Choroid plexus epithelial cell (primary cell): ENCODE data around the gene RGS4.
"Not testable (repeated sequence)": the region's sequence is repeated elsewhere in the genome, so short reads cannot be mapped to it uniquely, and the experiment has no call there.

Experiments
- DNase-seq: peaks from one replicate; pipeline ENCODE4 v3.0.0-alpha.2; 2010; ENCODE audit warnings: low read depth
- H3K4me3 ChIP-seq: 2 replicates; pipeline ENCODE4 v1.5.1; 2011; ENCODE audit warnings: low read depth, mild to moderate bottlenecking, control low read depth, low read length, moderate library complexity
- TF ChIP-seq, protein P1 (sequence below): conservative IDR thresholded peaks from 2 replicates; pipeline ENCODE4 v1.5.1; 2011; ENCODE audit warnings: low read depth, mild to moderate bottlenecking, control low read depth, inconsistent platforms, low read length, moderate library complexity

The RGS4 gene

DNA sequence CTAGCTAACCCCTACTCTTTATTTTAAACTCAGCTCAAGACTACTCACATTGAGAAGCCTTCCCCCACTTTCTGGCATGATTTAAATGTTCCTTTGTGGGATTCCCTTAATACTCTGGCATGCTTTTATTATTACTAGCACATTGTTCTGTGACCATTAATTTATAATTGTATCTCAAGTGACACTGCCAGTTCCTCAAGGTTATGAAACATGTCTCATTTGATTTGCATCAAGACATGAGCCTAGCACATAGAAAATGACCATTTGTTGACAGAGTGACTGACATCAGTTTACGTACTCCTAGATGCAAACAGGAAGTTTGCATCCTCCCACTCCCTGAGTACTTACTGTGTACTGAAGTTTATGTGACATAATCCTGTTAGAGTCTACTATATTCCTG is 15.2 kb downstream of the RGS4 start:
- H3K4me3 ChIP-seq: no peak overlapping the region
- TF ChIP-seq, protein P1, sequence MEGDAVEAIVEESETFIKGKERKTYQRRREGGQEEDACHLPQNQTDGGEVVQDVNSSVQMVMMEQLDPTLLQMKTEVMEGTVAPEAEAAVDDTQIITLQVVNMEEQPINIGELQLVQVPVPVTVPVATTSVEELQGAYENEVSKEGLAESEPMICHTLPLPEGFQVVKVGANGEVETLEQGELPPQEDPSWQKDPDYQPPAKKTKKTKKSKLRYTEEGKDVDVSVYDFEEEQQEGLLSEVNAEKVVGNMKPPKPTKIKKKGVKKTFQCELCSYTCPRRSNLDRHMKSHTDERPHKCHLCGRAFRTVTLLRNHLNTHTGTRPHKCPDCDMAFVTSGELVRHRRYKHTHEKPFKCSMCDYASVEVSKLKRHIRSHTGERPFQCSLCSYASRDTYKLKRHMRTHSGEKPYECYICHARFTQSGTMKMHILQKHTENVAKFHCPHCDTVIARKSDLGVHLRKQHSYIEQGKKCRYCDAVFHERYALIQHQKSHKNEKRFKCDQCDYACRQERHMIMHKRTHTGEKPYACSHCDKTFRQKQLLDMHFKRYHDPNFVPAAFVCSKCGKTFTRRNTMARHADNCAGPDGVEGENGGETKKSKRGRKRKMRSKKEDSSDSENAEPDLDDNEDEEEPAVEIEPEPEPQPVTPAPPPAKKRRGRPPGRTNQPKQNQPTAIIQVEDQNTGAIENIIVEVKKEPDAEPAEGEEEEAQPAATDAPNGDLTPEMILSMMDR: no peak
- no peak for DNase-seq

DNA sequence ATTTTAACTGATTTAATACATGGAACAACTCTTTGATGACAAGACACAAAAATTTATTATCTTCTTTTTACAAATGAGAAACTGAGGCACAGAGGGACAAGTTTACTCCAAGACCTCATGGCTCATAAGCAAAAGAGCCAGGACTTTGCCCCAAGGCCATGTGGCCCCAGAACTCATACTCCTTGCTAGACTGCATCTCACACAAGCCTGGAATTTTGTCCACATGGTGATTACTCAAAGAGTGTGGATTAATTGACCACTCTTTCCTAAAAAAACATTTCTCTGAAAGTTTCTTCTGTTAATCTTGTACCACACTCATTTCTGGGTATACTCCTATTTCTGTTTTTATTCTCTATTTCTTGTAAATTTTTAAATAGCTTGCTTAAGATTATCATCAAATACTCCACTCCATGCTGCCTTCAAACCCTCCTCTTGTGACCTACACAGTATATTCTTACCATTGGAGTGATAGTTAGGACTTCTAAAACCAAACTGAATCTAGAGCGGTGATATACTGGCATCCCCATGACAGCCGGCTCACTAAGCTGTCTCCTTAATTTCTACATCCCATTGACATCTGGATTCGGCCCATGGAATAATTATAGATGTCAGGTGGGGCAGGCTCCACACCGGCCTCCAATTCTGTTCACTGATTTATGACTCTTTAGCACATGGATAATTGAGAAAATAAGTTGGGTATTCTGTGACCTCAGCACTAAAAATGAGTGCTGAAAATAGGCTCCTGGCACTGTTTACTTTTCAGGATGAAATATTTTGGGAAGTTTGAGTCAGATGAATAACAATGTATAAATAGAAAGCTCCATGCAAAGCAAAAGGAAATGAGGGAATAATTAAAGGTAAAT is 16.1 kb downstream of the RGS4 start:
- no peak overlapping the region for H3K4me3 ChIP-seq
- peak; percentile 14 for DNase-seq
- TF ChIP-seq, protein P1: no peak

DNA sequence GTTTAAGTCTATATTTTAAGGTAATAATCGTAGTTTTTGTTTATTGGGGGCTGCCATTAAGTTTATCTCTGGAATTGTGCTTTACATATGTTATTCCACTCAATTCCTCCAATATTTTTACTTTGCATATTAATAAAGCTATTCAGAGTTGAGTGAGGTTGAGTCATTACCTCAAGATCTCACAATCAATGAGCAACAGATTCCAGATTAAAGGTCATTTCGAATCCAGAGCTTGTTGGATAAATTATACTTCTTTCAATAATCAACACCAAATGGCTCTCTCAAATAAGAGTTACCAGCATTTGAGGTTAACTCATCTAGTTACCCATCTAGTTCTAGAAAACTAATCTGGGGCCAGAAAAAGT is 16.7 kb downstream of the RGS4 start:
- H3K4me3 ChIP-seq: no peak overlapping the region
- no peak for DNase-seq
- TF ChIP-seq, protein P1: no peak

DNA sequence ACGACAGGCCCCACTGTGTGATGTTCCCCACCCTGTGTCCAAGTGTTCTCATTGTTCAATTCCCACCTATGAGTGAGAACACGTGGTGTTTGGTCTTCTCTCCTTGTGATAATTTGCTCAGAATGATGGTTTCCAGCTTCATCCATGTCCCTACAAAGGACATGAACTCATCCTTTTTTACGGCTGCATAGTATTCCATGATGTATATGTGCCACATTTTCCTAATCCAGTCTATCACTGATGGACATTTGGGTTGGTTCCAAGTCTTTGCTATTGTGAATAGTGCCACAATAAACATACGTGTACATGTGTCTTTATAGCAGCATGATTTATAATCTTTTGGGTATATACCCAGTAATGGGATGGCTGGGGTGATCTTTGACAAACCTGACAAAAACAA is 20.0 kb downstream of the RGS4 start:
- not testable (repeated sequence) for DNase-seq, H3K4me3 ChIP-seq

DNA sequence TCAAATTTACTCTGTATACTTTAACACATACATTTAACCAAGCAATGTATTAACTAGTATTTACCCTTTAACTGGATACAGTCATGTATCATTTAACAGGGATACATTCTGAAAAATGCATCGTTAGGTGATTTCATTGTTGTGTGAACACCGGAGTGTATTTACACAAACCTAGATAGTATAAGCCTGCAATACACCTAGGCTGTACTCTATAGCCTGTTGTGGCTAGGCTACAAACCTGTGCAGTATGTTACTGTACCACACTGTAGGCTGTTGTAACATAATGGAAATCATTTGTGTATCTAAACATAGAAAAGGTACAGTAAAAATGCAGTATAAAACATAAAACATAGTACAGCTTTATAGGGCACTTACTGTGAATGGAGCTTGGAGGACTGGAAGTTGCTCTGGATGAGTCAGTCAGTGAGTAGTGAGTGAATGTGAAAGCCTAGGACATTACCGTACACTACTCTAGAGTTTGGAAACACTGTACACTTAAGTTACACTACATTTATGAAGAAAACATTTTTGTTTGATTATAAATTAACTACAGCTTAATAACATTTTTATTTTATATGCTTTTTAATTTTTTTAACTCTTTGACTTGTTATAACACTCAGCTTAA is 21.3 kb downstream of the RGS4 start:
- TF ChIP-seq, protein P1: no peak
- no peak overlapping the region for H3K4me3 ChIP-seq
- DNase-seq: peak; percentile 79

DNA sequence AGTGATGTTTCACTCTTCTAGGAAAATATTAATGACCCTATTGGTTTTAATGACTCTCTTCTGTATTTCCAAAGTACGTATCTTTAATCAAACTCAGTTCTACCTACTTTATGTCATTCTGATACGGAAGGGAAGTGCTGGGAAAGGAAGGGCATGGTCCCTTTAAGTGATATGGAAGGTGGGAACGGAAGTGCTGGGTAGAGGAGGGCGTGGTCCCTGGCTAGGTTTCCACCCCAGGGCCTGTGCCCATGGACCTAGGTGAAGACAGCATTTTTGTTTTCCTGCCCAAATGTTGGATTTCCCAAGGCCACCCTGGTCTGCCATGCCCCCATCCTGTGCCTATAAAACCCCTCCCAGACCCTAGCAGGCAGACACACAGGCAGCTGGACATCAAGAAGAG is 24.0 kb downstream of the RGS4 start:
- no peak for DNase-seq
- H3K4me3 ChIP-seq: no peak overlapping the region
- TF ChIP-seq, protein P1: no peak

DNA sequence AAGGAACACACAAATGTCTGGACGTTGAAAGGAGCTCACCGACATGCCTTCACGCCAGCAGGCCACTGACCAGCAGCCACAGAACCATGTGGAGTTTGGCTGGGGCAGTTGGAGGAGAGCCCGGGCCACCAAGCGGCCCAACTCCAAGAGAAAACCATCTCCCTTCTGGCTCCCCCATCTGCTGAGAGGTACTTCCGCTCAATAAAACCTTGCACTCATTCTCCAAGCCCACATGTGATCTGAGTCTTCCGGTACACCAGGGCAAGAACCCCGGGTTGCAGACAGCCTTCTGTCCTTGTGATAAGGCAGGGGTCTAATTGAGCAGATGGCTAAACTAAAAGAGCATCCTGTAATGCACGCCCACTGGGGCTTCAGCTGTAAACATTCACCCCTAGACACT is 24.4 kb downstream of the RGS4 start:
- no peak for DNase-seq
- TF ChIP-seq, protein P1: no peak
- no peak overlapping the region for H3K4me3 ChIP-seq
